GM10248 (cell line): ENCODE measurements around the gene NOP16.

Experiments
- CTCF ChIA-PET: fragments of 300-600 bp; sonication (Branson Sonifier 250); formaldehyde crosslinking; extraction: SDS; loops from one replicate; lab custom pipeline; 2021; ENCODE audit warnings: antibody characterized with exemption; lab: Yijun Ruan, JAX
- POLR2A ChIA-PET: fragments of 350-650 bp; sonication (Branson Sonifier 250); formaldehyde crosslinking; extraction: SDS; loops from one replicate; lab custom pipeline; 2020; ENCODE audit warnings: antibody characterized with exemption; lab: Yijun Ruan, JAX
- DNase-seq: peaks from one replicate; pipeline ENCODE4 v3.0.0; 2012; ENCODE audit errors: extremely low spot score
- CTCF ChIP-seq: IDR thresholded peaks from 2 replicates; pipeline ENCODE4 v1.5.1; 2012; ENCODE audit warnings: mild to moderate bottlenecking, low read depth; ENCODE audit errors: extremely low read depth, missing control alignments, control extremely low read depth

Gene NOP16

GRCh38 chr5:176391479-176391878 is 3.1 kb upstream of the NOP16 start:
- no peak for DNase-seq
- TF ChIP-seq CTCF, result no peak
- CTCF ChIA-PET, result interaction anchor here (0.9 to 2.1 kb wide), 5 partner anchors 13 to 182 kb away, joined by 3 to 11 read pairs (median 4); partner anchors contain the start of genes CLTB and FAF2
- POLR2A ChIA-PET, result no interaction called here

GRCh38 chr5:176389135-176390123 is 1.0 kb upstream of the NOP16 start:
- no peak for TF ChIP-seq CTCF
- ChIA-PET POLR2A (interaction anchor here (0.7 to 1.4 kb wide), 2 partner anchors 28 to 421 kb away, joined by 5 to 6 read pairs; partner anchors contain the start of genes KIAA1191 and THOC3), CTCF (interaction anchor here (1.4 kb wide), 1 partner anchor 15 kb away, joined by 3 read pairs; no protein-coding TSS in a partner anchor)
- no peak for DNase-seq

GRCh38 chr5:176388003-176388443 is 375 bp downstream of the NOP16 start:
- ChIA-PET POLR2A (interaction anchor here (1.4 kb wide), 1 partner anchor 26 kb away, joined by 6 read pairs; the partner anchor contains the start of gene KIAA1191), CTCF (interaction anchor here (0.7 to 2.1 kb wide), 2 partner anchors 34 to 270 kb away, joined by 3 to 5 read pairs; no protein-coding TSS in a partner anchor)
- no peak for DNase-seq
- no peak for TF ChIP-seq CTCF

- DNase-seq, result no peak
- TF ChIP-seq CTCF, result no peak
- CTCF ChIA-PET, result interaction anchor here (0.7 to 2.1 kb wide), 3 partner anchors 33 to 270 kb away, joined by 3 to 5 read pairs (median 3); no protein-coding TSS in a partner anchor
- POLR2A ChIA-PET, result no interaction called here
These were observed 943 bp downstream of the NOP16 start for GRCh38 chr5:176387384-176387925.

GRCh38 chr5:176386491-176386890 is 1.9 kb downstream of the NOP16 start:
- no peak for DNase-seq
- ChIA-PET POLR2A (no interaction called here), CTCF (interaction anchor here (0.7 to 2.1 kb wide), 4 partner anchors 16 to 187 kb away, joined by 3 to 7 read pairs (median 4); partner anchors contain the start of gene KIAA1191)
- TF ChIP-seq CTCF, result no peak

- POLR2A ChIA-PET, result interaction anchor here (0.6 to 1.2 kb wide), 2 partner anchors 24 to 1018 kb away, joined by 3 read pairs; partner anchors contain the start of gene KIAA1191
- no peak for DNase-seq
- CTCF ChIA-PET, result interaction anchor here (1.1 kb wide), 1 partner anchor 8 kb away, joined by 3 read pairs; no protein-coding TSS in a partner anchor
- TF ChIP-seq CTCF, result no peak
These were observed 3.4 kb downstream of the NOP16 start for GRCh38 chr5:176384991-176385390.
